Hematopoietic multipotent progenitor cell treated with erythropoietin and hydrocortisone succinate and interleukin-3 and kit ligand, for 15 days (in vitro differentiated cells): ENCODE measurements around the gene MED22.
"Not testable (repeated sequence)": the region's sequence is repeated elsewhere in the genome, so short reads cannot be mapped to it uniquely, and the experiment has no call there.

Experiments
- DNase-seq: peaks from one replicate; pipeline ENCODE4 v3.0.0-alpha.2; 2015; ENCODE audit warnings: low spot score

The MED22 gene

GRCh38 chr9:133304477-133305377, 43.2 kb downstream of the MED22 start:
- DNase-seq, result no peak

GRCh38 chr9:133304158-133304470, 43.8 kb downstream of the MED22 start:
- no peak for DNase-seq

- no peak for DNase-seq
Observed at GRCh38 chr9:133303266-133304157, 44.4 kb downstream of the MED22 start.

GRCh38 chr9:133301253-133302230, 46.4 kb downstream of the MED22 start:
- DNase-seq, result no peak

GRCh38 chr9:133299996-133300395, 47.9 kb downstream of the MED22 start:
- DNase-seq, result not testable (repeated sequence)

GRCh38 chr9:133294257-133294656, 53.7 kb downstream of the MED22 start:
- DNase-seq, result no peak

- no peak for DNase-seq
Observed at GRCh38 chr9:133290751-133291302, 57.1 kb downstream of the MED22 start.
